Activated naive CD4-positive, alpha-beta T cell treated with anti-CD3 and anti-CD28 coated beads, Interleukin-2, amount 50 U/mL, for 24 hours (primary cell): Measurements from ENCODE around the gene KNDC1.

Experiments used
- H3K27ac Mint-ChIP-seq: one replicate; pipeline ENCODE4 v1.8.0; 2021; ENCODE audit warnings: mild to moderate bottlenecking, mixed read lengths
- H3K27me3 Mint-ChIP-seq: one replicate; pipeline ENCODE4 v1.8.0; 2021; ENCODE audit warnings: mixed read lengths
- H3K36me3 Mint-ChIP-seq: one replicate; pipeline ENCODE4 v1.8.0; 2021; ENCODE audit warnings: mixed read lengths
- H3K4me1 Mint-ChIP-seq: one replicate; pipeline ENCODE4 v1.8.0; 2021; ENCODE audit warnings: mixed read lengths
- H3K4me3 Mint-ChIP-seq: one replicate; pipeline ENCODE4 v1.8.0; 2021; ENCODE audit warnings: mild to moderate bottlenecking, mixed read lengths
- H3K9me3 Mint-ChIP-seq: one replicate; pipeline ENCODE4 v1.8.0; 2021; ENCODE audit warnings: mixed read lengths

Gene KNDC1

GRCh38 chr10:133196936-133197758, 37.1 kb downstream of the KNDC1 start:
- Mint-ChIP-seq H3K36me3 (no peaks in the 10 kb centered on the region), H3K9me3 (no peaks in the 10 kb centered on the region), H3K4me1 (no peaks in the 10 kb centered on the region), H3K4me3 (no peak overlapping the region), H3K27ac (no peak overlapping the region), H3K27me3 (no peaks in the 10 kb centered on the region)

- Mint-ChIP-seq H3K27me3 (no peaks in the 10 kb centered on the region), H3K4me3 (no peak overlapping the region), H3K27ac (no peak overlapping the region), H3K9me3 (no peaks in the 10 kb centered on the region), H3K36me3 (no peaks in the 10 kb centered on the region), H3K4me1 (no peaks in the 10 kb centered on the region)
Observed at GRCh38 chr10:133197786-133198185, 37.8 kb downstream of the KNDC1 start.

DNA sequence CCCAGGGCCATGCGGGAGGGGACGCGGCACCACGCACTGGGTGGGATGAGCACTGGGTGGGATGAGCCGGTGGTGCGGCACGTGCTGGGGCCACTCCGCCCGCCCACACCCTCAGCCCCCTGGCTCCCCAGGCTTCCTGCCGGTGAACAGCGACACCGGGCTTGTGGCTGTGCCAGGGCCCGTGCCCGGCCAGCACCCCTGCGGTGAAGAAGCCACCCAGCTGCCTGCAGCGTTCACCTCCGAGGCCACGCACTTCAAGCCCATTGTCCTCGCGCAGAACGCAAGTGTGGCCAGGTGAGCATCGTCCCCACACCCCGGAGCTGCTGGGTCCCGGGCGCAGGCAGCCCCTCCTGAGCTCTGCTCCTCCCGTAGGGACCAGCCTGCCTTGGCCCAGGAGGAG, 38.2 kb downstream of the KNDC1 start:
- no peaks in the 10 kb centered on the region for H3K36me3 Mint-ChIP-seq
- no peaks in the 10 kb centered on the region for H3K9me3 Mint-ChIP-seq
- no peaks in the 10 kb centered on the region for H3K4me1 Mint-ChIP-seq
- no peaks in the 10 kb centered on the region for H3K27me3 Mint-ChIP-seq
- H3K27ac Mint-ChIP-seq, result no peak overlapping the region
- H3K4me3 Mint-ChIP-seq, result no peak overlapping the region

- no peaks in the 10 kb centered on the region for H3K27me3 Mint-ChIP-seq
- H3K27ac Mint-ChIP-seq, result no peak overlapping the region
Observed at GRCh38 chr10:133198621-133199487, 38.8 kb downstream of the KNDC1 start.

DNA sequence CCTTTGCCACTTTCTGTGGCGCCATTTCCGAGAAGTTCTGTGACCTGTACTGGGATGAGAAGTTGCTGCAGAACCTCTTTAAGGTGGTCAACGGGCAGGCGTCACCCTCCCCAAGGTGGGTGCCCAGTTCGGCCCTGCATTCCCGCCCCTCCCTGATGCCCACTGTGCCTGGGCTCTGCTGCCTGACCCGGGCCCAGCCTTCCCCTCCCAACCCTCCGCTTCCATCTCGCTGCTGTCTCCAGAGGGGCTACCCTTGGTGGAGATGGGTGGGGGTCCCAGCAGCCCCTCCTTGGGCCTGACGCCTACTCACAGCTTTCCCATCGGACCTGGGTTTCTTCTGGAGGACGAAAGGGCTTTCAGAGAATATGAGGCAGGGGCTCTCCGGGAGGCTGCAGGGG, 39.5 kb downstream of the KNDC1 start:
- Mint-ChIP-seq H3K27ac (no peak overlapping the region), H3K4me1 (no peaks in the 10 kb centered on the region), H3K27me3 (no peaks in the 10 kb centered on the region), H3K9me3 (no peaks in the 10 kb centered on the region), H3K36me3 (no peaks in the 10 kb centered on the region), H3K4me3 (no peak overlapping the region)

More at GRCh38 chr10:133198621-133199487, 38.8 kb downstream of the KNDC1 start:
- no peak overlapping the region for H3K4me3 Mint-ChIP-seq
- no peaks in the 10 kb centered on the region for H3K36me3 Mint-ChIP-seq
- H3K9me3 Mint-ChIP-seq, result no peaks in the 10 kb centered on the region
- no peaks in the 10 kb centered on the region for H3K4me1 Mint-ChIP-seq

GRCh38 chr10:133199992-133200611, 40.1 kb downstream of the KNDC1 start:
- H3K9me3 Mint-ChIP-seq, result no peaks in the 10 kb centered on the region
- no peaks in the 10 kb centered on the region for H3K27me3 Mint-ChIP-seq
- no peak overlapping the region for H3K4me3 Mint-ChIP-seq

DNA sequence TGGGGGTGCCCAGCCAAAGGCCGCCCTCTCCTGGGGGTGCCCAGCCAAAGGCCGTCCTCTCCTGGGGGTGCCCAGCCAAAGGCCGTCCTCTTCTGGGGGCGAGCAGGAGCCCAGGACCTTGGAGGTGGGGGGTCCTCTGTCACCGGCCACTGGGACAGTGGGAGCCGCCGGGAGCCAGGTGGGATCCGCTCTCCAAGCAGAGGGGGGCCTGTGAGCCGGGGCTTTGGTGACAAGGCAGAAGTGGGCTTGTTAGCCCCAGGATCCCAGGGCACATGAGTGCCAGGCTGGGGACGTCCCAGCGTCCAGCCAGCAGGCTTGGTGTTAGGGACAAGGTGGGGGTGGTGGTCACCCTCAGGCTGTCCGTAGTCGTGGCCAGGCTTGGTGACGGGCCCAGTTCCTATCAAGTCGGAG, 40.6 kb downstream of the KNDC1 start:
- Mint-ChIP-seq H3K9me3 (no peaks in the 10 kb centered on the region), H3K27me3 (no peaks in the 10 kb centered on the region), H3K27ac (no peak overlapping the region), H3K4me1 (no peaks in the 10 kb centered on the region), H3K36me3 (no peaks in the 10 kb centered on the region), H3K4me3 (no peak overlapping the region)

More at GRCh38 chr10:133199992-133200611, 40.1 kb downstream of the KNDC1 start:
- Mint-ChIP-seq H3K27ac (no peak overlapping the region), H3K4me1 (no peaks in the 10 kb centered on the region), H3K36me3 (no peaks in the 10 kb centered on the region)

DNA sequence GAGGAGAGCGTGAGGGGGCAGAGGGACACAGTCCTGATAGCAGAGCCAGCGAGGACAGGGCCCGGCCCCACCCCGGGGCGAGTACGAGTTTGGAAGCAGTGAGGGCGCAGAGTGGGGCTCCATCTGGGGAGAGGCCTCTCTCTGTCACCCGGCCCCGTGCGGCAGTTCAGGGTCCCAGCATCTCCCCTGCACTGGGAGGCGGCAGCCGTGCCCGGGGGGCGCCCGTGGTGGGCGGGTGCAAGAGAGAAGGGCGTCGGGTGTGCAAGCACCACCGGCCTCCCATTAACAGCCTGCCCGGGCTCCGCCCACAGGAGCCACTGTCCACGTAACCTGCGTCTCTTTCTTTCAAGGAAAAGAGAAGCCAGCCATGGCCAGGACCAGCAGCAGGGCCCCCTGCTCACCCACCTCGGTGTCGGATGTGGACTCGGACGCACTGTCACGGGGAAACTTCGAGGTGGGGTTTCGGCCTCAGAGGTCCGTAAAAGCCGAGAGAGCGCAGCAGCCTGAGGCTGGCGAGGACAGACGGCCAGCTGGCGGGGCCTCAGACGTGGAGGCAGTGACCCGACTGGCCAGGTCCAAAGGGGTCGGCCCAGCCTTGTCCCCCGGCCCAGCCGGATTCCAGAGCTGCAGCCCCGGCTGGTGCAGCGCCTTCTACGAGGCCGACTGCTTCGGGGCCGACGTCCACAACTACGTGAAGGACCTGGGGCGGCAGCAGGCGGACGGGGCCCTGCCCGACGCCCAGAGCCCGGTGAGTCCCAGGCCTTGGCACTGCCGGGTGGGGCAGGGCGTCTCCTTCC, 41.3 kb downstream of the KNDC1 start:
- Mint-ChIP-seq H3K9me3 (no peaks in the 10 kb centered on the region), H3K4me1 (no peaks in the 10 kb centered on the region), H3K27ac (no peak overlapping the region), H3K4me3 (no peak overlapping the region), H3K27me3 (no peaks in the 10 kb centered on the region), H3K36me3 (no peaks in the 10 kb centered on the region)

GRCh38 chr10:133201948-133202725, 42.1 kb downstream of the KNDC1 start:
- Mint-ChIP-seq H3K4me3 (no peak overlapping the region), H3K4me1 (no peaks in the 10 kb centered on the region), H3K27me3 (no peaks in the 10 kb centered on the region), H3K36me3 (no peaks in the 10 kb centered on the region), H3K9me3 (no peaks in the 10 kb centered on the region), H3K27ac (no peak overlapping the region)

DNA sequence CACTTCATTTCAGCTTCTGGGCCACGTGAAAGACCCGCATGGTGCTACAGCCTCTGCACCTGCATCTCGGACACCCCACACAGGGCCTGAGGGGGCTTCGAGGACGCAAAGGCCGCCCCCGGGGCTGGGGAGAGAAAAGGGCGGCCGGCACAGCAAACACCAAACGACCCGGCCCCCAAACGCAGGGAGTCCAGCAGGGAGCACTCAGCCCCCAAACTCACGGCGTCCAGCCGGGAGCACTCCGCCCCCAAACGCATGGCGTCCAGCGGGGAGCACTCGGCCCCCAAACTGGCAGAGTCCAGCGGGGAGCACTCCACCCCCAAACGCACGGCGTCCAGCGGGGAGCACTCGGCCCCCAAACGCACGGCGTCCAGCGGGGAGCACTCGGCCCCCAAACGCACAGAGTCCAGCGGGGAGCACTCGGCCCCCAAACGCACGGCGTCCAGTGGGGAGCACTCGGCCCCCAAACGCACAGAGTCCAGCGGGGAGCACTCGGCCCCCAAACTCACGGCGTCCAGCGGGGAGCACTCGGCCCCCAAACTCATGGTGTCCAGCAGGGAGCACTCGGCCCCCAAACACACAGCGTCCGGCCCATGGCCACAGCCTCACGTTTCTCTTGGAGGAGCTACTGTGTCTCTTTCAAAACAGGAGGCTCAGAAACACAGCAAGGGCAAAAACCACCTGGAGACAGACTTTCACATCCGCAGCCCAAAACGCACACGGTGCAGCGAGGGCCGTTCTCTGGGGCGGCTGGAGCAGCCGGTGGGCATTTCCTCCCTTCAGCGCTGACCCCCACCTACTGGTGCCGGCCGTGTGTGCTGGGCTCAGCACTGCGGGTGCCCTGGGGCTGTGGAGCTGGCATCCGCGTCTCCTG, 43.0 kb downstream of the KNDC1 start:
- Mint-ChIP-seq H3K9me3 (no peaks in the 10 kb centered on the region), H3K4me1 (no peaks in the 10 kb centered on the region), H3K27me3 (no peaks in the 10 kb centered on the region), H3K27ac (no peak overlapping the region), H3K4me3 (no peak overlapping the region), H3K36me3 (no peaks in the 10 kb centered on the region)

GRCh38 chr10:133203652-133204195, 43.7 kb downstream of the KNDC1 start:
- no peaks in the 10 kb centered on the region for H3K4me1 Mint-ChIP-seq
- no peaks in the 10 kb centered on the region for H3K27me3 Mint-ChIP-seq
- no peaks in the 10 kb centered on the region for H3K36me3 Mint-ChIP-seq
- H3K9me3 Mint-ChIP-seq, result no peaks in the 10 kb centered on the region
- H3K4me3 Mint-ChIP-seq, result no peak overlapping the region
- no peak overlapping the region for H3K27ac Mint-ChIP-seq

- Mint-ChIP-seq H3K9me3 (no peaks in the 10 kb centered on the region), H3K27ac (no peak overlapping the region), H3K36me3 (no peaks in the 10 kb centered on the region), H3K27me3 (no peaks in the 10 kb centered on the region), H3K4me3 (no peak overlapping the region), H3K4me1 (no peaks in the 10 kb centered on the region)
Observed at GRCh38 chr10:133204226-133205015, 44.4 kb downstream of the KNDC1 start.

- no peaks in the 10 kb centered on the region for H3K36me3 Mint-ChIP-seq
Observed at GRCh38 chr10:133205146-133205545, 45.1 kb downstream of the KNDC1 start.

More at GRCh38 chr10:133205146-133205545, 45.1 kb downstream of the KNDC1 start:
- no peak overlapping the region for H3K4me3 Mint-ChIP-seq
- no peak overlapping the region for H3K27ac Mint-ChIP-seq
- H3K9me3 Mint-ChIP-seq, result no peaks in the 10 kb centered on the region
- H3K4me1 Mint-ChIP-seq, result no peaks in the 10 kb centered on the region
- no peaks in the 10 kb centered on the region for H3K27me3 Mint-ChIP-seq
